ENCODE data around the gene PHF12. TPM values are rescaled to one million over a fixed set of nuclear protein-coding genes. Genes with fewer than 3 reads are reported as not detected.

PHF12 gene
- total RNA-seq, 1 donor from 2014 or later = 10.6 TPM

GRCh38 chr17:28955408-28955807 is 4.1 kb upstream of the PHF12 start:
- DNase-seq (ENCODE audit: low read depth, low spot score) = no peak

GRCh38 chr17:28954886-28955285 is 3.6 kb upstream of the PHF12 start:
- DNase-seq (ENCODE audit: low read depth, low spot score) = no peak

GRCh38 chr17:28953444-28954118 is 2.3 kb upstream of the PHF12 start:
- no peak for DNase-seq (ENCODE audit: low read depth, low spot score)

GRCh38 chr17:28951991-28952975 is 965 bp upstream of the PHF12 start:
- peak; percentile 98 for DNase-seq (ENCODE audit: low read depth, low spot score)

- no peak for DNase-seq (ENCODE audit: low read depth, low spot score)
Measured at GRCh38 chr17:28950752-28951427, 428 bp downstream of the PHF12 start.

GRCh38 chr17:28950017-28950751 is 1.1 kb downstream of the PHF12 start:
- no peak for DNase-seq (ENCODE audit: low read depth, low spot score)

- no peak for DNase-seq (ENCODE audit: low read depth, low spot score)
Measured at GRCh38 chr17:28949185-28950016, 1.9 kb downstream of the PHF12 start.

- no peak for DNase-seq (ENCODE audit: low read depth, low spot score)
Measured at GRCh38 chr17:28948873-28949184, 2.5 kb downstream of the PHF12 start.

GRCh38 chr17:28948342-28948741 is 3.0 kb downstream of the PHF12 start:
- no peak for DNase-seq (ENCODE audit: low read depth, low spot score)

- DNase-seq (ENCODE audit: low read depth, low spot score) = no peak
Measured at GRCh38 chr17:28947639-28948038, 3.7 kb downstream of the PHF12 start.

GRCh38 chr17:28946239-28946638 is 5.1 kb downstream of the PHF12 start:
- peak; percentile 77 for DNase-seq (ENCODE audit: low read depth, low spot score)

- no peak for DNase-seq (ENCODE audit: low read depth, low spot score)
Measured at GRCh38 chr17:28944862-28945741, 6.2 kb downstream of the PHF12 start.

GRCh38 chr17:28944343-28944742 is 7.0 kb downstream of the PHF12 start:
- DNase-seq (ENCODE audit: low read depth, low spot score) = no peak

GRCh38 chr17:28942925-28943324 is 8.4 kb downstream of the PHF12 start:
- no peak for DNase-seq (ENCODE audit: low read depth, low spot score)

- no peak for DNase-seq (ENCODE audit: low read depth, low spot score)
Measured at GRCh38 chr17:28941251-28941650, 10.1 kb downstream of the PHF12 start.

- no peak for DNase-seq (ENCODE audit: low read depth, low spot score)
Measured at GRCh38 chr17:28940675-28941074, 10.6 kb downstream of the PHF12 start.

GRCh38 chr17:28940142-28940541 is 11.2 kb downstream of the PHF12 start:
- DNase-seq (ENCODE audit: low read depth, low spot score) = no peak

GRCh38 chr17:28938552-28938951 is 12.8 kb downstream of the PHF12 start:
- no peak for DNase-seq (ENCODE audit: low read depth, low spot score)

GRCh38 chr17:28937044-28937729 is 14.1 kb downstream of the PHF12 start:
- no peak for DNase-seq (ENCODE audit: low read depth, low spot score)
